IPS-NIHi11 (cell line): ENCODE data around the gene PGAM4.
"Not testable (repeated sequence)": the region's sequence is repeated elsewhere in the genome, so short reads cannot be mapped to it uniquely, and the experiment has no call there.

Experiments used
- DNase-seq: peaks from one replicate; pipeline ENCODE4 v3.0.0; 2012; ENCODE audit warnings: mixed read lengths, low spot score

Gene PGAM4

GRCh38 chrX:77969538-77969937 lies at the start of gene PGAM4:
PGAM4 (minus strand) TSS chrX:77969638; CDS start chrX:77969638, 0 bp downstream.
- no peak for DNase-seq

GRCh38 chrX:78011846-78012245 lies 42.4 kb upstream of the PGAM4 start:
- no peak for DNase-seq

- no peak for DNase-seq
Observed at GRCh38 chrX:77979870-77980269, 10.4 kb upstream of the PGAM4 start.

GRCh38 chrX:77977518-77977917 lies 8.1 kb upstream of the PGAM4 start:
- no peak for DNase-seq

GRCh38 chrX:77977095-77977494 lies 7.7 kb upstream of the PGAM4 start:
- no peak for DNase-seq

GRCh38 chrX:77975755-77976154 lies 6.3 kb upstream of the PGAM4 start:
- no peak for DNase-seq

GRCh38 chrX:77967631-77968030 lies 1.8 kb downstream of the PGAM4 start:
- DNase-seq, result no peak

- no peak for DNase-seq
Observed at GRCh38 chrX:77966361-77966760, 3.1 kb downstream of the PGAM4 start.

- no peak for DNase-seq
Observed at GRCh38 chrX:77962068-77962902, 7.2 kb downstream of the PGAM4 start.

- DNase-seq, result no peak
Observed at GRCh38 chrX:77961063-77961462, 8.4 kb downstream of the PGAM4 start.

GRCh38 chrX:77960567-77960966 lies 8.9 kb downstream of the PGAM4 start:
- no peak for DNase-seq

- DNase-seq, result no peak
Observed at GRCh38 chrX:77953708-77954107, 15.7 kb downstream of the PGAM4 start.

- no peak for DNase-seq
Observed at GRCh38 chrX:77953302-77953701, 16.1 kb downstream of the PGAM4 start.

GRCh38 chrX:77952173-77952572 lies 17.3 kb downstream of the PGAM4 start:
- no peak for DNase-seq

GRCh38 chrX:77949840-77950239 lies 19.6 kb downstream of the PGAM4 start:
- DNase-seq, result no peak

- DNase-seq, result no peak
Observed at GRCh38 chrX:77946571-77946970, 22.9 kb downstream of the PGAM4 start.

GRCh38 chrX:77945910-77946545 lies 23.4 kb downstream of the PGAM4 start:
- DNase-seq, result no peak

- not testable (repeated sequence) for DNase-seq
Observed at GRCh38 chrX:77945031-77945430, 24.4 kb downstream of the PGAM4 start.

- no peak for DNase-seq
Observed at GRCh38 chrX:77938083-77938680, 31.3 kb downstream of the PGAM4 start.

- no peak for DNase-seq
Observed at GRCh38 chrX:77937291-77937690, 32.1 kb downstream of the PGAM4 start.

GRCh38 chrX:77936299-77936698 lies 33.1 kb downstream of the PGAM4 start:
- DNase-seq, result no peak

GRCh38 chrX:77935886-77936285 lies 33.6 kb downstream of the PGAM4 start:
- DNase-seq, result no peak

GRCh38 chrX:77930581-77930980 lies 38.9 kb downstream of the PGAM4 start:
- no peak for DNase-seq
